Posterior cingulate gyrus (tissue), 11 donors: ENCODE data around the gene LTBP2.
A peak's percentile ranks its signal among the peaks of the same experiment; 100 is the strongest.

Experiments
- DNase-seq, 10 donors: peaks; one replicate each; pipeline versions ENCODE4 v3.0.0 to v3.0.0-alpha.2; 2020 to 2021; ENCODE audit warnings: mixed read lengths in 3 of 10
- intact Hi-C: fragments of 100-400 bp; cut with DNase I; formaldehyde crosslinking; loops from one replicate; pipeline ENCODE4 v1.15.1; 2023

LTBP2 gene

DNA sequence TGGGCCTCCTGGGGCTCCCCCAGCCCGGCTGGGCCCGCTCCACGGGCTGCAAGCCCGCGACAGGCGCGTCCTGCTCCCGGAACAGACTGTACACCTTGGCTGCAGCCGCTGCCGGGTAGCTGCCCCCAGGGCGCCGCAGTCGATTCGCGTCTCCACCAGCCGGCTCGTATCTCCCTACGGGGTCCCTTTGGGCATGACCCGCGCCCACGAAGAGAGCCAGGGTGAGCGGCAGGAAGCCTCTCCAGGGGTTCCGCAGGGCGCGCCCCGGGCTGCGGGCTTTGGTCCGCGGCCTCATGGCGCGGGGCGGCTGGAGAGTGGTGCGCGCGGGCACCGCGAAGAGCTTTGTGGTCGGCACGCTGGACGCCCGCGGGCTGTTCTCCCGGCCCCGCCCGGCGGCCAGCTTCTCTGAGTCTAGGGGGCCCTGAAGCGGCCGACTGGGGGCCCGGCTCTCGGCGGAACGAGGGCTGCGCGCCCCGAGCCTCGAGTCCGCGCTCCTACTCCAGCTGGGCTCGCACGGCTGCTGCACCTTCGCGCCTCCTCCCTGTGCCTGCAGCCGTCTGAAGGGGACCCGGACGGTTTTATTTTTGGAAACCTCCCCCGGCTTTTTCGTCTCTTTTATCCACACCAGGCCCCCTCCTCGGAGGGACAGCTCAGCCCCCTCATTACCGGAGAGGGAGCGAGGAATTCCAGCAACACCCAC, at the start of gene LTBP2:
Gene LTBP2, minus strand, starts transcription at position 588 of the 700 bp plus-strand sequence. Its CDS starts 293 bp downstream, at position 295.
- peak in 1 of 10 donors; percentile 72 for DNase-seq
- intact Hi-C loops = loop anchor here (5.0 kb wide), 1 partner anchor 109 kb away; no protein-coding TSS in a partner anchor

DNA sequence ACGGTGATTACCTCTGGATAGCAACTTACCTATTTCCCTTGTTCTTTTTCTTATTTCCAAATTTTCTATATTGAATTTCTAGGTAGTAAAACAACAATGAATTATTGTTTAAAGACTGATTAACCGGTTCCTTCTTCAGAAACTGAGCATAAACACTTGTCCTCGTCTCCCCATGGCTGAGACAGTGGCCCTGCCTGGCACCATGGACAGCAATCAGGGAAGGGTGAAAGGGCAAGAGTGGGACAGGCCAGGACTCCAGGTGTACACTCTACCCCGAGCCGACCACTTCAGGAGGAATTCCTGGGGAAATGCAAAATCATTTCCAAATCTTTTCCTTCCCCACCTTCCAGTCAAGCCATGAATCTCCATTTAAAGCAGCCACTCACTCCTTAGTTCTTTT, 48.8 kb upstream of the LTBP2 start:
- DNase-seq = no peak
- intact Hi-C loops = no loop called here

DNA sequence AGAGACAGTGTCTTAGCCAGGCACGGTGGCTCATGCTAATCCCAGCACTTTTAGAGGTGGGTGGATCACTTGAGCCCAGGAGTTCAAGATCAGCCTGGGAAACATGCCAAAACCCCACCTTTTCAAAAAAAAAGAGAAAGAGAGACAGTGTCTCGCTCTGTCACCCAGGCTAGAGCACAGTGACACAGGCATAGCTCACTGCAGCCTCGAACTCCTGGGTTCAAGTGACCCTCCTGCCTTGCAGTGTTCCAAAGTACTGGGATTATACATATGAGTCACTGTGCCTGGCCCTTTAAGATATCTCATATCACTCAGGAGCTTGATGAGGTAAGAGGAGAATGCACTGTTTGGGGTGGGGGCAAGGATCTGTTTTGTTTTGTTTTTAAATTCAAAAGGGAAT, 48.1 kb upstream of the LTBP2 start:
- no peak for DNase-seq
- intact Hi-C loops = no loop called here

DNA sequence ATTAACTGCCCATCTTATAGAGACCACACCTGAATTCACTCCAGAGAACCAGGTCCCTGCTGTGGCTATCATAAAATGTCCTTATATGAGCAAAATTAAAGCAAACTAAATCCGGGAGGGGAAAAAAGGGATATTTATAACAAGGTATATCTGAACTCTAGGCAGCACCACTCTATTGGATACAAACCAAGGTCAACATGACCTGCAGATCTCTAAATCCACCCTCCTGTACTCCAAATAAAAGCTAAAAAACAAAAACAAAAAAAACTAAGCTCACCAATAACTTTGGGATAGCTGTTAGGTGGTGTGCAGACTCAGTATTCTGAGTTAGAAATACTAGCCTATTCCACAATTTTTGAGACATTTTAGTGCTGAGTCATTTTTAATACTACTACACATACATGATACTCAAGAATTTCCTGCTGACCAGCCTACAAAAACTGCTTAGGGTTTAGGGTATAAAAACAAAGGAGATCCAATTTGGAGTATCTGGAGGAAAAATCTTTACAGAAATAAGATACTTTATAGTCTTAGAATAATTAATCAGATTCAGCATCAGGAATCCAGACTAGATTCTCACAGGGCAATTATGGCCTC, 46.6 kb upstream of the LTBP2 start:
- intact Hi-C loops = no loop called here
- no peak for DNase-seq

DNA sequence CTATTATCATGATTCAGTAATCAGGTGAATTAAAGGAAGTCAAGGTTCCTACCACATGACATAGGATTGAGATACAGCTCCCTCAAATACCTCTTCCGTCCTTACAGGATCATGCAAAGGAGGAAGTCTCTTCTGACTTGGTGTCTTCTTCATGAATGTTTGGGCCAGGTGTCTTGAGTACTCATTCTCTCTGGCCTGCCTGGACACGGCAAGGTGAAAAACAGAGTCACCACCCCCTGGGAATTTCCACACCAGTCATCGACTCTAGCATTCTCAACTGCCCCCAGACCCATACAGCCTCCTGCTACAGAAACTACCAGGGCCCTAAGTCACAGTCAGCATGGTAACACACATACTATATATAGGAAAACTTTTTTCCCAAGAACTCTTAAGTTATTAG, 44.9 kb upstream of the LTBP2 start:
- intact Hi-C loops = no loop called here
- DNase-seq = no peak

DNA sequence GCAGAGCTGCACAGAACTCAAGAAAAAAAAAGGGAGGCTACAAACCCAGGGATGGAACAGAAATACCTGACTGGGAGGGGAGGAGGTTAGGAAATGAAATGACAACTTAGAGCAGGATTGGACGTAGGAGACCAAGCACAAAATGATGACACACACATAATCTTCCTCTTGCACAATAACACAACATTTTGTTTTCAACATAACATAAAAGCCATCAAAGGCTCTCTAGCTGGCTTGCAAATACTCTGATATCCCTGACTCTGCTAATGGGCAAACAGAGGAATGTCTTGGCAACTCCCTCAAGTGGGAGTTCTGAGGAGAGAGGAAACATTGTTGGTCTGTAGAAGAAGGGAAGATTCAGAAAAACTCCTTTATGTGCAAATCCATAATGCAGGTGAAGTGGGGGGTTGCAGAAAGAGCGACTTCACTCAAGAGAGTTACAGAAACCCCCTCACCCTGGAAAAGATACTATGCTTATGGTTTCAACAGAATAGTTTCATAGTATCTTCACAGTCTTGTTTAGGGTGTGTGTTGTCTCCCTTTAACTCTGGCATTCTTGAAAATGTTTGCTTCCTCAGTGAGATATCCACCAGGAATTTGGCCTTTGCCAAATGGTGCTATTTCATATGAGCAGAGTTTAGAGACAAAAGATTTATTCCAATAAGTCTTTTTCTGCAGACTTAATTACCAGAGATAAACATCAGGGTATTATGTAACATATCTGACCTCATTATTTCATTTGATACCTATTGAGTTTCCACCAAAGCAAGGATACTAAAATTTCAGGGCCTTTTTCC, 43.8 kb upstream of the LTBP2 start:
- DNase-seq = no peak
- intact Hi-C loops = no loop called here

DNA sequence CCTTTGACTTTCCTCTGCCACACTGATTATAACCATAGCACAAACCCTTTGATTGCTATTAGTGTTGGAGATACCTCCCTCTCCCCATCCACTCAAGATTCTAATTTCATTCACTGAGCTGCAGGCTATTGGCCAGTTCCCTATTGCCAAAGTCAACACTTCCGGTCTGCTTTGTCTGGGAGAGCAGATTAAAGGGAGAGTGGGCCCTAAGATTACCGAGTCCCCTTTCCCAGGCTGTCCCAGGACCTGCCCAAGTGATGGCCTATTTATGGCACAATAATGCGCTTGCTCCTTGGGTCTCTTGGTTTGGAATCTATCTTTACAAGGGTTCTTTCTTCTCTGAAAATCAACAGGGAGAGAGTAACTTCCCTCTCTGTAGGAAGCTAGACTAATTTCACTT, 42.9 kb upstream of the LTBP2 start:
- no peak for DNase-seq

DNA sequence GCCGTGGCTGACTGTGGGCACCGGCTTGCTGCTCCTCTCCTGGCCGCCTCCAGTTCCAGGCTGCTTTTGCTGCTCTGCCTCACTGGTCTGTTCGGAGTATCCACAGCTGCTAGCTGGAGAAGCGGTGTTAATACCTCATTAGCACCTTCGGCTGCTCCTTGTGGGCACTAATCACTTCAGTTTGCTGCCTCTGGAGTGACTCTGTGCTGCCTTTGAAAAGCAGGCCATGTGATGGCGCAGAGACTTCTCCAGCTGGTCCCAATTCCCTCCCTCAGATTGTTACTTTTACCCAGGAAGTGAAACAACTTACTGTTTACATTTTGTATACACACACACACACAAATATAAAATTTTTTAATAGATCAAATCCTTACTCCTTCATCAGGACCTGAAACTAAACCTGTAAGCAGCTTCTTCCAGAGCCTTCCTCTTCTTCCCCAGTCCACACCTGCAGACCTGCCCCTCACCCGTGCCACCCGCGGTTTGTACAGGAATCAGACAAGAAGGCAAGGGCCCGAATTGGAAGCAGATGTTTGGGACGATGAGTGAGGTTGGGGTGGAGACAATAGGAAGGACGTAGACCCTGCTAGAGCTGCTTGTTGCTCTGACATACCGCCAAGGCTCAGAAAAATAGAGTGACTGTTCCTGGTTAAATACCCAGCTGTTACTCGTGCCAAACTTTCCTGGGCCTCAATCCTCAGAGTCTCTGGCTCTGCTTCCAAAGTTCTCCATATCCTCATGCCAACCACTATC, 41.5 kb upstream of the LTBP2 start:
- intact Hi-C loops = no loop called here
- DNase-seq = peak in 3 of 10 donors; percentile 12 to 70 (median 47)

More for the DNA sequence above, 42.9 kb upstream of the LTBP2 start:
- intact Hi-C loops = no loop called here

DNA sequence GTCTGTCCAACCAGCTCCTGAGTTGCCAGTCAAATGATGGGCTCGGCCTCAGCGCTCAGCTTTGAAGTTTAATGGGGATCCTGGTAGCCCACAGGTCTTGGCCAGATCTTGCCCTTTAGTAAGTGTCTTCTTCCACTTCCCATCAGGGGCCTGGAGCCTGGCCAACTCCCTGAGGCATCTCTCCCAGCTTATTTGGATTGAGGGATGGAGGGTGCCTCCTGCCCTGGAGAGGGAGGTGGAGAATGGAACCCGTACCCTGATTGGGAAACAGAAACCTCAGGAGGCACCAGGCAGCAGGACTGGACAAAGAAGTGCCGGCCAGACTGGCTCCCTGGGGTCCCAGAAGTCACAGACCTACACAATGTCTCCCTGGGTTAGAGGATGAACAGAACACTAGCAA, 40.5 kb upstream of the LTBP2 start:
- intact Hi-C loops = no loop called here
- DNase-seq = peak in 2 of 10 donors; percentile 40 to 86

DNA sequence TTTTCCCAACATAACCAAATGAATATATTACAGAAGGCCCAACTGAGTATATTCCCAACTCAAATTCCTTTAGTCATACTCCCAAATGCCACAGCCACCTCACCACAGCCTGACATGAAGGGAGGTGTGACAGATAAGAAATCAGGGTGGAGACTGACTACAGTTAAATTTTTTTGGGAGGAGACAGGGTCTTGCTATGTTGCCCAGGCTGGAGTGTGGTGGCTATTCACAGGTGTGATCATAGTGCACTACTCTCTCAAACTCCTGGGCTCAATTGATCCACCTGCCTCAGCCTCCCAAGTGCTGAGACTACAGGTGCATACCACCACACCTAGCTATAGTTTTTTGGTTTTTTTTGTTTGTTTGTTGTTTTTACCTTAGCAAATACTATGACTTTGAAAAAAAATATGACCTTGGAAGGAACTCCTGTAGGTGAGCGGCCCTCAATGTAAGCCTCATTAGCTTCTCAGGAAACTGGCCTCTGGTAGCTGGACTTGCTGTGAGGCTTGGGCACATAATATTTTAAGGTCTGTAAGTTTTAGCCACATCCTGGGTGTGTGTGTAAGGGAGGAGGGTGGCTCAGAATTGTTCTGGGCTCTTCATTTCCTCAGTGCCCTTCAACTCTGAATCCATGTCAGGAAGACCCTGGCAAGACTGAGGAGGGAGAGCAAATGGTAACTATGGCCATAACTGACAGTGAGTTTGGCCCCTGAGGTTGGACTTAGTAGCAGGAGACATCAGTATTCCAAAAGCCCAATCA, 39.1 kb upstream of the LTBP2 start:
- intact Hi-C loops = no loop called here
- DNase-seq = no peak

DNA sequence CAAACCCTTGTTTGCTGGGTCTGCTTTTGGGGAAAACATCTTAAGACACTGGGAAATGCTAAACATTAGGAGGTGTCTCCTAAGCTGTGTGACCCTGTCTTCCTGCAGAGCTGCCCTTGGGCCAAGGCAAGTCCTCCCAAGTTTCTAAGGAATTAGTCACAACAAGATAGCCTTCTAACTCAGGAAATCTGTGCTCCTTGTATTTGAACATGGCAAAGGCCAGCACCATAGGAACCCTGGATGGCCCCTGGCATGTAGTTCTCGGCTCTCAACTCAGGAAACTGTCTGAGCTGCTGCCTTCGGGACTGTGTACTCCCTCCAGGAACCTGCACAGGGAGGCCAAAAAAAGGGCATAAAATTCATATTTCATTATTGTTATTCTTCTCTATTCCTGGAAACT, 37.6 kb upstream of the LTBP2 start:
- no peak for DNase-seq
- intact Hi-C loops = no loop called here

DNA sequence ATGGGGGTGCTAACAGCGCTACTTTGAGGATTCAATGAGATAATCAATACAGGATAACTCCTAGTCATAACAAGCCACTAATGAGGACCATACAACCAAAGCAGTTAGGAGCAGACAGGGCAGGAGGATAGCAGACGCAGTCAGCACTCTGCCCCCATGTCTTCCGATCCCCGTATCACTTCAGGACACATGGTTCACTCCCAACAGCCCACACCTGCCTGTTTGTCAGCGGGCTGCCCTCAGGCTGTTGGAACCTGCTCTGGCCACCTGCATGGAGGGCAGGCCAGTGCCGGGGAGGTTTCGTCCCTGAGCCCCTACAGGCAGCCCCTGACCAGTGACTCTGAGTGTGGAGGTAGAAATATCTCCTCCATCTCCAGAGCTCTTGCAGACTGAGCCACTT, 37.1 kb upstream of the LTBP2 start:
- DNase-seq = no peak
- intact Hi-C loops = no loop called here

DNA sequence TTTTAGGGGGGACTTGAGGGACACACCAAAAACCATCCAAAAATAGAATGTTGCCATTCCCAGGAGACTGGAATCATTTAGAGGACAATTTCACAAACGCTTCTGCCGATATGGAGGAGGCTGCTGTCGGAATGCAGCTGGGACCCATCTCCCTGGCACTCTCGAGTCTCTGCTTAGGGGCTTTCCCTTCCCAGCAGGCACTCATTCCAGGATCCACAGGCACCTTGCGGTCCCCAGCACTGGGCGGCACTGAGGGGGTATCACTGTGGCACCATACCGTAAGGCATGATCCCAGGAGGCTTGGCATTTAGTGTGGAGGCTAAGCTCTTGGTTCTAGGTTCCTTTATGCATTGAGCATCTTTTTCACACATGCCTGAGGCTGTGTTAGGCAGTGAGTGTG, 36.6 kb upstream of the LTBP2 start:
- peak in 2 of 10 donors; percentile 38 to 66 for DNase-seq
- intact Hi-C loops = no loop called here

DNA sequence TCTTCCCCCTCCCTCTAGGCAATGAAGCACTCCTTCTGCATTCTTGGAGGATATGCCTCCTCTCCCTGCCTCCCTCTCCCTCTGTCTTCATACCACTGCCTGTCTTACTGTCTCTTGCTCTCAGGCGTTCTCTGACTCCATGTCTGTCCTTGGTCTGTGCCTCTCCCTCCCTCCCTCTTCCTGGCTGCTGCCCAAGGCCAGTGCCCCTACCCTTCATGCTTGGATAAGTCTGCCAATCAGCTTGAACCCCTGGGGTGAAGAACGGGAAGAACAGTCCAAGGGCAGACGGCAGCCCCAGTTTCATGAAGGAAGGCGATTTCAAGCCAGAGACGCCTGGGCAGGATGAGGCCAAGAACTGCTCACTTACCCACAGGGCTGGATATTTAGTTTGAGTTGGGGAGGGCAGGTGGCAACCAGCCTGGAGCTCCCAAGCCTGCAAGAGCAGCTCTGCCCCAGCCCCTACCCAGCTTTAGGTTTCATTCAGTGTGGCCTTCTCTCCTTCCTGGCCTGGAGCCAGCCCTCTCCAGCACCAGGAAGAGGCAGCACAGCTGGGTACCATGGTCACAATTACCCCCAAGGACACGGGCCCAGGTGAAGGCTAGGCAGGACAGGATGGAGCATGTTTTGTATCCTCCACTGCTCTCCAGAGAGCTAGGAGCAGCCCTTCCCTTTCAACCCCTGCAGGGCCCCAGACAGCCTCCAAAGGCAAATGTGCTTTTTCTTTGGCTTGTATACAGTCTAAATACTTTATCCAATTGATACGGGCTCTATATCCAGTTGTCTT, 35.8 kb upstream of the LTBP2 start:
- intact Hi-C loops = no loop called here
- DNase-seq = peak in 4 of 10 donors; percentile 19 to 81 (median 55)

DNA sequence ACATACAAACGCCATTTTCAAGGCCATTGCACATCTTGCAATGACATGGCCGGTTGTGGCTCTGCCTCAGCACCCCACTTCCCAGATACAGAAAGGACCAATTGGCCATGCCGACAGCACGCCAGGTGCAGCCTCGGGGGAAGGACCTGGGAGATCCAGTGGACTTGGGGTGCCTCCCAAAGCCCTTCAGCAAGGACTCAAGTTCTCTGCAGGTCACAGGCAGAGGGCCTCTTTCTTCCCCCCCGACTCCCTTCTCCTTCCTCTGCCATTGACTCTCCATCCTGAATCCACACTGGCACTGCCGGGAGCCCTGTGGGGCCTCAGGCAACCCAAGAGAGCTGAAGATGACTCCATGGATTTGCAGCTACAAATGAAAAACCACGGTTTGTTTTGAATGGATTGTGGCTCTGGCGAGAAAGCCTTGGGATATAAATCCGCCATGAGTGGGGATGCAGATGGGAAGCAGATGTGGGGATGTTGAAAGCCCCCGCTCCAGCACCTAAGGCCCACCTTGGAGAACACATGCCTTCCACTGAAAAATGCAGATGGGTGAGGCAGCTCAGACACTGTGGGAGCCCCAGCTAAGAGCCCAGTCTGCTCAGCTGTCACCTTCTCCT, 35.1 kb upstream of the LTBP2 start:
- intact Hi-C loops = no loop called here
- DNase-seq = peak in 1 of 10 donors; percentile 57

DNA sequence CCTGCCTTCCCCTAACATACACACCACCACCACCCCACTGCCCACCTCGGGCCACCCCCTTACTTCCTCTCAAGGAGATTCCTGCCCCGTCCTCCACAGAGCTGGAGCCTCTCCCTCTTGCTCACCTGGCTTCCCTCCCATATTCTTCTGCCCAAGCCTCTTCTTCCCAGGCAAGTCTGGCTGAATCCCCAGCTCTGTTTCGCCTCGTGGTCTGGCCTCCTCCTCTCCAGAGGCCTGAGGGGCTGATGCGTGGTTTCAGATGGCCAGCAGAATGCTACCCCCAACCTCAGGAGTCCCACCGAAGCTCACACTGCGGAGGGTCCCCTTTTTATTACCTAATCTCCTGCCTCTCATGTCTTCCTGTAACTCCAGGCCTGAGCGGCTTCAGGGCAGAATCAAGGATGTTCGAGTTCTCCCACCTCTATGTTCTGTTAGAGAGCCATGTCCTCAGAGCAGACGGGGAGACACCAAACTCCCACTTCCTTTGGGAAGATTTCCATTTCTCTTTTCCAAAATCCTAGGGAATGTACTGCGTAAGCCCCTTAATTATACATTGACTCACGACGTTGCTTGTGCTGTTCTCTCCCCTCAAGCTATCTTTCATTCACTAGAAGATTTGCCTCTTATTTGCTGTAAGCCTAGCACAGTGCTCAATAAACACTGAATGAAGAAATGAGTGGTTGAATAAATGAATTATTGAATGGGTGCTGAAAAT, 33.9 kb upstream of the LTBP2 start:
- DNase-seq = peak in 2 of 10 donors; percentile 43 to 51
- intact Hi-C loops = no loop called here

DNA sequence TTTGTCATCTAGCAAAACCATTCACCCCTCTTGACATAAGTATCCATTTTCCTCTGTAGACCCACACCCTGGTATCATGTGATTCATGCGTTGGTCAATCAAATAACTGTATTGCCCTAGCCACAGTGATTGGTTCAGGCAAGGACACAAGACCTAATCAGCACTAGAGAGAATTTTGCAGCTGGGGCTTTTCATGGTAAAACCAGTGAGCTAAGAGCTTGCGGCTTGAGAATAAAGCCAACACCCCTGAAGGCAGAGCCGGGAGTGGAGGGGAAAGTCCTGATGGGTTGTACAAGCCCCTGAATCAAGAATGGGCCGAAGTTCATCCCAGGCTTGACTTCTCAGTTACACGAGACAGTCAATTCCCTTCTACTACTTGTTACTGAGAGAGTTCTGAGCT, 33.2 kb upstream of the LTBP2 start:
- DNase-seq = no peak
- intact Hi-C loops = no loop called here
